ENCODE results near the gene DDIT4. TPM values are rescaled to one million over a fixed set of nuclear protein-coding genes. Genes with fewer than 3 reads are reported as not detected.
"Not testable (repeated sequence)": the region's sequence is repeated elsewhere in the genome, so short reads cannot be mapped to it uniquely, and the experiment has no call there.

The DDIT4 gene
- total RNA-seq (2013): 55.7 TPM
- polyA plus RNA-seq (100 to 1,000 TPM in 1 of 3 donors, 10 to 100 TPM in 2; 26.1 to 611 (median 45.8) TPM), polyA minus RNA-seq (177 and 359 TPM in 2 replicates), total RNA-seq (144 to 485 (median 270) reads per million in 11 experiments)

- H3K4me1 ChIP-seq (ENCODE audit: control insufficient read depth in 1 of 2, insufficient read depth in 2 of 2, low read length in 2 of 2): peaks cover 23 to 32% of the 10 kb centered on the region in 2 donors
Observed at GRCh38 chr10:72273410-72274212, at the start of gene DDIT4. TSS of gene DDIT4 (plus strand) at chr10:72273924. CDS start at chr10:72274217, 293 bp downstream.

GRCh38 chr10:72224191-72224590, 49.5 kb upstream of the DDIT4 start:
- Mint-ChIP-seq H3K36me3 (peaks cover 22 to 33% of the 10 kb centered on the region in 2 donors), H3K4me3 (peak overlapping the region in 1 of 2 donors; percentile 22), H3K27ac (peak overlapping the region; percentile 80 to 98 (median 93)), H3K4me1 (peaks cover 26% of the 10 kb centered on the region)
- H3K9ac ChIP-seq (ENCODE audit: insufficient read depth, low read length, poor library complexity, severe bottlenecking); H3K4me2 ChIP-seq (replicated peaks; ENCODE audit: extremely low read depth, low read length, poor library complexity, severe bottlenecking); H3K9me3 Mint-ChIP-seq; DNase-seq; H2AFZ ChIP-seq (ENCODE audit: insufficient read depth, low read depth, low read length, poor library complexity, severe bottlenecking); H3K27me3 Mint-ChIP-seq (ENCODE audit: low read depth in 3 of 3); H3K9me3 ChIP-seq (replicated peaks in 1 of 2; ENCODE audit: control insufficient read depth in 1 of 2, insufficient read depth in 1 of 2, low read length in 2 of 2); H4K20me1 ChIP-seq (ENCODE audit: insufficient read depth, low read length); H3K27me3 ChIP-seq (ENCODE audit: control insufficient read depth in 2 of 2, insufficient read depth in 2 of 2, low read length in 2 of 2): not testable (repeated sequence)
- Histone ChIP-seq H3K79me2 (ENCODE audit: insufficient read depth, low read length) (peaks cover 69% of the 10 kb centered on the region), H3K4me3 (replicated peaks in 1 of 3; ENCODE audit: low read depth in 2 of 3, low read length in 3 of 3) (peak overlapping the region in 1 of 3 experiments; percentile 35), H3K4me1 (ENCODE audit: control insufficient read depth in 1 of 2, insufficient read depth in 2 of 2, low read length in 2 of 2) (peaks cover 23 to 30% of the 10 kb centered on the region in 2 donors), H3K27ac (ENCODE audit: low read depth in 1 of 2, low read length in 2 of 2) (peak overlapping the region; percentile 77 to 80), H3K36me3 (replicated peaks in 1 of 2; ENCODE audit: control insufficient read depth in 1 of 2, insufficient read depth in 2 of 2, low read length in 2 of 2) (peaks cover 17 to 34% of the 10 kb centered on the region in 2 donors)
- 88% methylated on average over 1 of the region's 6 CpGs for WGBS (ENCODE audit: insufficient coverage)
- intact Hi-C loops (cut with micrococcal nuclease): loop anchor here in 1 of 2 donors (10.0 kb wide), 1 partner anchor 99 kb away; no protein-coding TSS in a partner anchor

More at GRCh38 chr10:72273410-72274212, at the start of gene DDIT4:
- H3K9ac ChIP-seq (ENCODE audit: insufficient read depth, low read length, poor library complexity, severe bottlenecking): peak within 1 kb of the TSS; percentile 92
- H3K27ac ChIP-seq (ENCODE audit: low read depth in 1 of 2, low read length in 2 of 2): peak within 1 kb of the TSS; percentile 64 to 91
- under 1% methylated on average over 66 of the region's 67 CpGs for WGBS (ENCODE audit: insufficient coverage)
- peak within 1 kb of the TSS; percentile 82 for H2AFZ ChIP-seq (ENCODE audit: insufficient read depth, low read depth, low read length, poor library complexity, severe bottlenecking)
- Mint-ChIP-seq H3K27me3 (ENCODE audit: low read depth in 3 of 3) (peaks cover 2 to 13% (median 13%) of the 10 kb centered on the region in 3 donors), H3K4me3 (peak within 1 kb of the TSS; percentile 98), H3K4me1 (peaks cover 33% of the 10 kb centered on the region), H3K36me3 (peaks cover 13 to 23% of the 10 kb centered on the region in 2 donors), H3K27ac (peak within 1 kb of the TSS; percentile 86 to 95 (median 94)), H3K9me3 (peaks cover 0 to 2% (median 0%) of the 10 kb centered on the region in 7 donors)
- peak; percentile 97 for DNase-seq
- peak within 1 kb of the TSS; percentile 100 for H3K4me2 ChIP-seq (replicated peaks; ENCODE audit: extremely low read depth, low read length, poor library complexity, severe bottlenecking)
- intact Hi-C loops (cut with micrococcal nuclease): loop anchor here (2.0 to 5.0 kb wide), 6 partner anchors 17 to 63 kb away; partner anchors contain the start of genes ANAPC16 (in 1 of the 2) and ASCC1 (in 1 of the 2)
- peaks cover 20% of the 10 kb centered on the region for H4K20me1 ChIP-seq (ENCODE audit: insufficient read depth, low read length)
- no peaks in the 10 kb centered on the region for H3K9me3 ChIP-seq (replicated peaks in 1 of 2; ENCODE audit: control insufficient read depth in 1 of 2, insufficient read depth in 1 of 2, low read length in 2 of 2)
- peak within 1 kb of the TSS; percentile 62 to 98 (median 67) for H3K4me3 ChIP-seq (replicated peaks in 1 of 3; ENCODE audit: low read depth in 2 of 3, low read length in 3 of 3)
- no peaks in the 10 kb centered on the region for H3K36me3 ChIP-seq (replicated peaks in 1 of 2; ENCODE audit: control insufficient read depth in 1 of 2, insufficient read depth in 2 of 2, low read length in 2 of 2)
- H3K27me3 ChIP-seq (ENCODE audit: control insufficient read depth in 2 of 2, insufficient read depth in 2 of 2, low read length in 2 of 2): no peaks in the 10 kb centered on the region
- TF ChIP-seq CTCF (IDR thresholded peaks at IDR 0.05): no peak
- peaks cover 6% of the 10 kb centered on the region for H3K79me2 ChIP-seq (ENCODE audit: insufficient read depth, low read length)
